22Rv1 (cell line): Measurements from ENCODE around the gene UGGT2.
A peak's percentile ranks its signal among the peaks of the same experiment; 100 is the strongest.
"Not testable (repeated sequence)": the region's sequence is repeated elsewhere in the genome, so short reads cannot be mapped to it uniquely, and the experiment has no call there.

Source experiments
- H3K27ac ChIP-seq: fragments of 450-650 bp; 2 replicates; pipeline ENCODE4 v1.5.1; 2017
- CTCF ChIP-seq: fragments of 450-650 bp; IDR thresholded peaks from 2 replicates; pipeline ENCODE4 v1.5.1; 2017; ENCODE audit warnings: mild to moderate bottlenecking
- ZFX ChIP-seq: fragments of 450-650 bp; IDR thresholded peaks from 2 replicates; pipeline ENCODE4 v1.6.1; 2017; ENCODE audit warnings: antibody characterized with exemption, borderline replicate concordance

The UGGT2 gene

DNA sequence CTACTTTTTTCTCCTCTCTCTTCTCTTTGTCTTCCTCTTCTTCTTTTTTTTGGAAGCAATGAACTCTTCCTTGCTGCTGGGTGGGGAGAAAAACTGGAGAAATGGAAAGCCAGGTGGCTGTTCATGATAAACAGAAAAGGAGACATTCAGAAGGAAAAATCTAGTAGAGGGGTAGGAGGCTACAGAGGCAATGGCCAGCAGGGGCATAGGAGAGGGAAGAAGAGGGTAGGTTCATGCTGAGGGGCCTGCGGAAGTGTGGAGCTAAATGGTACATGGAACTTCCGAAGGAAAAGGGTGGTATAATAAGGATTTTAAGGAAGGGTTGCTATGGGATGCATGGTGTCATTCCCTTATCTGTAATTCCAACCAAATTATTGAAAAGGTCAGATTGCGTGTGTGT, 19.2 kb upstream of the UGGT2 start:
- no peak overlapping the region for H3K27ac ChIP-seq
- no peak for TF ChIP-seq CTCF
- TF ChIP-seq ZFX, result no peak

DNA sequence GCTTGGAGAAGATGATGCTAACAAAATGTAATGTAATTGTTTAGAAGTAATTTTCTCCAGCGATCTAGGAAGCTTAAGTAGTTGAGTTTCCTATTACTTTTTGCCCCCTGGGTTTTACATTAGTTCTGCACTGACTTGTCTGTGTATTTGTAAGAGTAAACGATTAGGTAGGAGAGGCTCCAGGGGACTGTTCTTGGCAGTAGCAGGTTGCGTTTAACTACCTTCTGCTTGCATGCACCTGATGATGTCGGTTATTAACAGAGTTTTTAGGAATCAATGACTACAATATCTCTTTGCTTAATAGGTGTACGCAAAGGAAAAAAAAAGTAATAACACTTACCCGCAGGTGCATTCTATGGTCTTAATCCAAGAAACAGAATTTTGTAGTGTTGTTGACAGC, 18.3 kb upstream of the UGGT2 start:
- no peak overlapping the region for H3K27ac ChIP-seq
- no peak for TF ChIP-seq ZFX
- no peak for TF ChIP-seq CTCF

DNA sequence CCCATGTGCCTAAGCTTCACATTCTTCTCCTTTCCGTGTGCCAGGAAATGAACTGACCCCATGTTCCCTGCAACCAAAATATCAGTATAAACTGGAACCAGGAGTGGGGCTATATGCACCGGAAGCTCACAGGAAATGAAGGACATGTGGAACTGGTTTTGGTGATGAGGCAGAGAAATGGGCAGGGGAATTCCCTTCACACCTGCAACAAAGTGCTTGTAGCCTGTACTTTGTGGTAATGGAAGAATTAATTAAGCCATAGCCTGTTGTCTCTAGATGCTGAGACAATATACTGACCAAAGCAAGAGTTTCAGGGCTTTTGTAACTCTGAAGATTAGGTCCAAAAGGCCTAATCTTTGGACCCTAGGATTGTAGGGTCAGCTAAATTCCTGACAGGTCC, 15.5 kb upstream of the UGGT2 start:
- no peak overlapping the region for H3K27ac ChIP-seq
- TF ChIP-seq CTCF (no peak), ZFX (no peak)

DNA sequence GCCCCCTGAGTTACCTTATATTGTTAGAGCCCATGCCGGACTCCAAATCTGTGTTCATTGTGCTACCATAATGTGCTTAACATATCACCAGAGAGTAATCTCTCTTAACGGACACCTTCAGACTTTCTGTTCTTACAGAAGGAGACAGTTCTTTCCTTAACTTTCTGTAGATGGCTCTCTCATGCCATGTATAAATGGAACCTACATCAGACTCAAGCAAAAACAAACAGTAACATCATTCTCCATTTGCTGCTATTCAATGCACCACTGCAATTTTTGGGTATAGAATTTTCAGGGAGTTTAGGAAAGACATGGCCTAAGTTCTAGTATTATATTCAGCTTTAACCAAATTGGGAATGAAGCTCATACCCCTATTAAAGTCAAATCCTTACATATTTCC, 12.6 kb upstream of the UGGT2 start:
- TF ChIP-seq CTCF (no peak), ZFX (no peak)
- H3K27ac ChIP-seq, result no peak overlapping the region

DNA sequence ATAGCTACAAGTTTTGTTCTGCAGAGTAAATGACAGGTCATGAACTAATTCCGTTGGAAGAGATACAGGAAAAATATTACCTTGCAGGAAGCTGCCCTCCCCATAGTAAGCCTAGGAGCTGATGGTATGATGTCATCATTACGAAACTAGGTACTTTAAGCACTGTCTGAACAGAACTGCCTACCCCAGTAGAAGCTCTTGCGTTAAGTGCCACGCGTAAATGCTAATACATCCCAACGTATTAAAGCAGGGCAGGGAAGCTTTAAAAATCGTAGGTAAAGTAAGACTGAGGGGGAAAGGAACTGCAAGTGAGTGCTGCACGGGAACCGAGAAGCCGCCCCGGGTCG, 572 bp downstream of the UGGT2 start:
- H3K27ac ChIP-seq, result peak overlapping the region; percentile 90

DNA sequence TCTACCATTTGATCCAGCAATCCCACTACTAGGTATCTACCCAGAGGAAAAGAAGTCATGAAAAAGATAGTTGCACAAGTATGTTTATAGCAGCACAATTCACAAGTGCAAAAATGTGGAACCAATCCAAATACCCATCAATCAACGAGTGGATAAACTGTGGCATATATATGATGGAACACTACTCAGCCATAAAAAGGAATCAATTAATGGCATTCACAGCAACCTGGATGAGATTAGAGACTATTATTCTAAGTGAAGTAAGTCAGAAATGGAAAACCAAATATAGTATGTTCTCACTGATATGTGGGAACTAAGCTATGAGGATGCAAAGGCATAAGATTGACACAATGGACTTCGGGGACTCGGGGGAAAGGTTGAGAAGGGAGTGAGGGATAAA, 1.3 kb downstream of the UGGT2 start:
- H3K27ac ChIP-seq, result not testable (repeated sequence)

More for the DNA sequence above, 572 bp downstream of the UGGT2 start:
- TF ChIP-seq CTCF (no peak), ZFX (no peak)

- not testable (repeated sequence) for H3K27ac ChIP-seq
Measured at GRCh38 chr13:96051491-96051890, 1.7 kb downstream of the UGGT2 start.

GRCh38 chr13:96050955-96051354, 2.2 kb downstream of the UGGT2 start:
- H3K27ac ChIP-seq, result not testable (repeated sequence)

GRCh38 chr13:96046449-96047126, 6.6 kb downstream of the UGGT2 start:
- not testable (repeated sequence) for H3K27ac ChIP-seq

GRCh38 chr13:96044238-96044637, 9.0 kb downstream of the UGGT2 start:
- TF ChIP-seq CTCF (no peak), ZFX (no peak)
- H3K27ac ChIP-seq, result no peak overlapping the region
